Measurements from ENCODE around the gene TENM3.

DNA sequence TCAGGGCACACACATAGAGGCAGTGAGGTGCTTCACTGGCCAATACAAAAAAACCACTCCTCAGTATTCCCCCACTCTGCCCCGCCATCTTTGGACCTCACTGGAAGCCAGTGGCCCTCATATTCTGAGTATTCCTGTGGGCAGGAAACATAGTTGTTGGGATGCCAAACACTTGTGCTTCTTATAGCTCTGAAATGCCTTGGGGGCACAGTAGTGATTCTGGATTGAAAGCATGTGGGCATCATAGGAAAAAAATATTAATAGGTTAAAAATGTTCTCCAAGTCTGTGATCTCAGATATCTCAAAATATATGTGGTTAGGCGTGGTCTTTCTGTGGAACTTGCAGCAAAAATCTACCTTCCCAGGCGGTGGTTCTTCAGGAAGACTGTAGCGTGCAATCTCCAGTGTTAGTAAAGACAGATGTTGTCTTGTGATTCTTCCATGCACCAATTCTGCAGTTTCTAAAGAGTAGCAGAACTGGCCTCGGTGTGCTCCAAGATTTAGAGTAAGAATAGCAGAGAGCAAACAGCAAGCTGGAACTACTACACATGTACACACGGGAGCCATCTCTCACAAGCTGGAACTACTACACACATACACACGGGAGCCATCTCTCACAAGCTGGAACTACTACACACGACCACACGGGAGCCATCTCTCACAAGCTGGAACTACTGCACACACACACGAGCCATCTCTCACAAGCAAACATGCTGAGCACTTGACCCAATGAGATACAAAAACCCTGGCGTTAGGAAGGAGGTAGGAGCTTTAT is 8.0 kb upstream of the TENM3 start:
- TF ChIP-seq CTCF (IDR thresholded peaks at IDR 0.05; ENCODE audit: poor library complexity): no peak
- TF ChIP-seq EZH2phosphoT487 (IDR thresholded peaks at IDR 0.05; ENCODE audit: low read depth, severe bottlenecking, unreplicated experiment): no peak
- no peak for TF ChIP-seq EZH2 (IDR thresholded peaks at IDR 0.05; ENCODE audit: borderline replicate concordance)

Measured in hepatocyte (in vitro differentiated cells).